ENCODE data around the gene FCRL5.

- no peak for TF ChIP-seq POLR2A (IDR thresholded peaks at IDR 0.05; ENCODE audit: low read length)
- no peak for TF ChIP-seq GATA1 (IDR thresholded peaks at IDR 0.05; ENCODE audit: low read depth, low read length)
These were observed 53.6 kb downstream of the FCRL5 start for GRCh38 chr1:157498736-157499090.
